Kidney epithelial cell (primary cell): ENCODE measurements around the gene CFAP210. TPM values are rescaled to one million over a fixed set of nuclear protein-coding genes. Genes with fewer than 3 reads are reported as not detected.
"Not testable (repeated sequence)": the region's sequence is repeated elsewhere in the genome, so short reads cannot be mapped to it uniquely, and the experiment has no call there.

ENCODE experiments used
- DNase-seq: peaks from one replicate; pipeline ENCODE4 v3.0.0-alpha.2; 2010; ENCODE audit warnings: low read depth
- H3K27me3 ChIP-seq: 2 replicates; pipeline ENCODE4 v1.6.0; 2011; ENCODE audit warnings: low read length; ENCODE audit not compliant: control insufficient read depth, insufficient read depth
- H3K36me3 ChIP-seq: 2 replicates; pipeline ENCODE4 v1.5.1; 2011; ENCODE audit warnings: low read length; ENCODE audit not compliant: control insufficient read depth, insufficient read depth
- H3K4me3 ChIP-seq: 2 replicates; pipeline ENCODE4 v1.5.1; 2011; ENCODE audit warnings: low read depth, mild to moderate bottlenecking, control low read depth, low read length
- CTCF ChIP-seq: IDR thresholded peaks from 2 replicates; pipeline ENCODE4 v1.5.1; 2011; ENCODE audit warnings: mild to moderate bottlenecking, moderate library complexity, low read length, control low read depth, inconsistent platforms; ENCODE audit not compliant: insufficient read depth, poor library complexity, severe bottlenecking
- total RNA-seq: library from RNA; depleted of rRNA; stranded (reverse); fragments of >200 nt; gene quantifications from 2 replicates; pipeline ENCODE4 v1.2.3, GENCODE V29; 2015

Gene CFAP210
- total RNA-seq, 1 donor from 2014 or later, result 0.33 TPM

GRCh38 chr2:169613876-169614275 is 80.3 kb downstream of the CFAP210 start:
- no peak for TF ChIP-seq CTCF
- DNase-seq, result no peak
- Histone ChIP-seq H3K4me3 (no peak overlapping the region), H3K36me3 (no peaks in the 10 kb centered on the region), H3K27me3 (no peaks in the 10 kb centered on the region)

GRCh38 chr2:169609264-169609663 is 84.9 kb downstream of the CFAP210 start:
- TF ChIP-seq CTCF, result no peak
- no peak for DNase-seq
- Histone ChIP-seq H3K4me3 (no peak overlapping the region), H3K36me3 (no peaks in the 10 kb centered on the region), H3K27me3 (no peaks in the 10 kb centered on the region)

GRCh38 chr2:169599568-169599967 is 94.6 kb downstream of the CFAP210 start:
- no peak for TF ChIP-seq CTCF
- Histone ChIP-seq H3K36me3 (no peaks in the 10 kb centered on the region), H3K4me3 (no peak overlapping the region), H3K27me3 (no peaks in the 10 kb centered on the region)
- no peak for DNase-seq

- no peak for TF ChIP-seq CTCF
- DNase-seq, result no peak
- no peaks in the 10 kb centered on the region for H3K36me3 ChIP-seq
- H3K27me3 ChIP-seq, result no peaks in the 10 kb centered on the region
- no peak overlapping the region for H3K4me3 ChIP-seq
Observed at GRCh38 chr2:169598982-169599381, 95.2 kb downstream of the CFAP210 start.

GRCh38 chr2:169596546-169596945 is 97.7 kb downstream of the CFAP210 start:
- H3K27me3 ChIP-seq, H3K36me3 ChIP-seq, DNase-seq, H3K4me3 ChIP-seq: not testable (repeated sequence)

Other genes with a start within 250 kb of the CFAP210 start
- gene BBS5, start 214.9 kb downstream of the CFAP210 start, total RNA-seq, result 7.3 and 8.7 TPM in 2 replicates
- gene KLHL41, start 184.7 kb downstream of the CFAP210 start, total RNA-seq, result 0.29 TPM in 1 of 2 replicates, not detected in the other
- 13.3 and 15.5 TPM in 2 replicates for gene FASTKD1, start 120.5 kb downstream of the CFAP210 start, total RNA-seq
- 15.3 and 24.7 TPM in 2 replicates for gene PPIG, start 110.1 kb downstream of the CFAP210 start, total RNA-seq
- gene PHOSPHO2, start 64 bp upstream of the CFAP210 start, total RNA-seq, result 3.3 and 5.8 TPM in 2 replicates
- gene KLHL23, start 39.4 kb upstream of the CFAP210 start, total RNA-seq, result 19.2 and 21.2 TPM in 2 replicates
- gene SSB, start 104.5 kb upstream of the CFAP210 start, total RNA-seq, result 75.0 and 100 TPM in 2 replicates
- 46.1 and 54.1 TPM in 2 replicates for gene METTL5, start 130.5 kb upstream of the CFAP210 start, total RNA-seq
- 18.2 and 23.0 TPM in 2 replicates for gene UBR3, start 133.0 kb upstream of the CFAP210 start, total RNA-seq